Lower leg skin (tissue), 4 donors: Measurements from ENCODE around the gene FAM25A. TPM values are rescaled to one million over a fixed set of nuclear protein-coding genes. Genes with fewer than 3 reads are reported as not detected.
"Not testable (repeated sequence)": the region's sequence is repeated elsewhere in the genome, so short reads cannot be mapped to it uniquely, and the experiment has no call there.

ENCODE experiments used
- DNase-seq, 2 donors: peaks; one replicate each; pipeline ENCODE4 v3.0.0-alpha.2; 2019; ENCODE audit warnings: low spot score in 2 of 2
- H3K4me3 ChIP-seq: fragments of 200-600 bp; sonication (generic); 2 replicates; pipeline ENCODE4 v1.5.1; 2017; ENCODE audit warnings: mild to moderate bottlenecking, low read depth; ENCODE audit not compliant: poor library complexity, severe bottlenecking
- CTCF ChIP-seq, 3 donors: fragments of 450-650 bp; IDR thresholded peaks; one replicate each; pipeline ENCODE4 v1.5.1; 2016; ENCODE audit warnings: antibody characterized with exemption in 3 of 3, mild to moderate bottlenecking in 3 of 3, moderate library complexity in 2 of 3
- POLR2A ChIP-seq, 2 donors: fragments of 450-650 bp; IDR thresholded peaks; one replicate each; pipeline ENCODE4 v1.6.1; 2016 to 2017; ENCODE audit warnings: antibody characterized with exemption in 2 of 2, mild to moderate bottlenecking in 1 of 2, moderate library complexity in 1 of 2
- WGBS, 2 donors: methylation state at CpG; one replicate each; pipeline ENCODE4 v1.1.5; 2018; 5-methylcytosine and 5-hydroxymethylcytosine counted together
- intact Hi-C: fragments of 100-400 bp; cut with DNase I; formaldehyde crosslinking; loops from one replicate; pipeline ENCODE4 v1.15.0; 2023; ENCODE audit warnings: low total_unique reads
- total RNA-seq, 4 donors: library from RNA; depleted of rRNA; stranded (reverse); fragments of >200 nt; gene quantifications; one replicate each; pipeline ENCODE4 v1.1.0, GENCODE V29; 2016

The FAM25A gene
- total RNA-seq, 4 donors from 2014 or later: 430 to 795 (median 736) TPM

GRCh38 chr10:86992929-86993328 is 27.2 kb upstream of the FAM25A start:
- intact Hi-C loops: no loop called here
- no peak for DNase-seq
- 65 to 68% methylated on average over 2 of the region's 2 CpGs for WGBS, 2 donors
- TF ChIP-seq CTCF (IDR thresholded peaks at IDR 0.05) (no peak), POLR2A (IDR thresholded peaks at IDR 0.05) (no peak)
- H3K4me3 ChIP-seq: no peak overlapping the region

DNA sequence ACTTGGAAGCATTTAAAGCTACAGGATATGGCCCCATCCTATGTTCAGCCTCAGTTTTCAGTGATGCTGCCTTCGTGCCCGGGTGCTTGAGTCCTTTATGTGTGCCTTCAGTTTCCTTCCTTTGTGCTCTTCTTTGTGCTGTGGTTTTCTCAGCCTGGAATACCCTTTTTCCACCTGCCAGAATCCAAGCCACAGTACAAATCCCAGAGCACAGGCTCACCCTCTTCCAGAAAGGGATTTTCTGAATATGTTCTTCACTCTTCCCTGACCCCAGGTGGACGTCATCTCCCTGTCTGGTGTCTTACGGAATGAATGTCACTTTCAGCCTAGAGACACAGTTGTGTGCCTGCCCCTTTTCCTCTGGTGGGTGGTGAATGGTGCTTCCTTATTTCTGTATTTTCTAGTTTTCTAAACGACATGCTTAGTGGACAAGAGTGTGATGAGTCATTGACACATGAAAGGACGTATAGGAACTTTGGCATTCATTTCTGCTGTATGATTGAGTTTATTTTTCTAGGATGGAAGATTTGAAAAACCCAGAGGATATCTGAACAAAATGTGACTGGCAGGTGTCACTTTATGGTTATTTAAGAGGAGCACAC is 20.2 kb upstream of the FAM25A start:
- WGBS, 2 donors: 71 to 74% methylated on average over 6 of the region's 6 CpGs
- H3K4me3 ChIP-seq, intact Hi-C loops, DNase-seq: not testable (repeated sequence)

GRCh38 chr10:87000491-87000890 is 19.6 kb upstream of the FAM25A start:
- intact Hi-C loops: no loop called here
- TF ChIP-seq CTCF (IDR thresholded peaks at IDR 0.05) (no peak), POLR2A (IDR thresholded peaks at IDR 0.05) (no peak)
- no peak overlapping the region for H3K4me3 ChIP-seq
- no peak for DNase-seq
- WGBS, 2 donors: 71 to 79% methylated on average over 3 of the region's 3 CpGs

DNA sequence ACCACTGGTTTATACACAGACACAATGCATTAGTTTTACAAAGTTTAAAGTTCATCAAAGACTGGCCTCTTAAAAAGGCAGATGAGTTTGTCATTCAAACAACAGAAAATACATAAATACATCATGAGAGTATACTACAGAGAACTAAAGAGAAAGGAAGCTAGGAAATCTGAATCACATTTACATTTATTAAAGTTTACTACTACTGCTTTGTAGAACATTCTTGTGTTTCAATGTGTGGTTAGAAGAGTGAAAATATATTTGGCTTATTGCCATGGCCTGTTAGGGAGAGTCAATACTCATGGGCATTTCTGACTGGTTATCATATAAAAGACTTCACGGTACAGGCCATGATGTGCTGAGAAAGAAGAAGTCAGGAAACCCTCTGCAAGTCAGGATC is 13.0 kb upstream of the FAM25A start:
- DNase-seq, intact Hi-C loops, H3K4me3 ChIP-seq: not testable (repeated sequence)
- WGBS, 2 donors: 60 to 67% methylated on average over 1 of the region's 1 CpG

- intact Hi-C loops, DNase-seq, H3K4me3 ChIP-seq: not testable (repeated sequence)
- 92 to 97% methylated on average over 5 to 6 of the region's 6 CpGs for WGBS, 2 donors
Observed at GRCh38 chr10:87007674-87008073, 12.4 kb upstream of the FAM25A start.

DNA sequence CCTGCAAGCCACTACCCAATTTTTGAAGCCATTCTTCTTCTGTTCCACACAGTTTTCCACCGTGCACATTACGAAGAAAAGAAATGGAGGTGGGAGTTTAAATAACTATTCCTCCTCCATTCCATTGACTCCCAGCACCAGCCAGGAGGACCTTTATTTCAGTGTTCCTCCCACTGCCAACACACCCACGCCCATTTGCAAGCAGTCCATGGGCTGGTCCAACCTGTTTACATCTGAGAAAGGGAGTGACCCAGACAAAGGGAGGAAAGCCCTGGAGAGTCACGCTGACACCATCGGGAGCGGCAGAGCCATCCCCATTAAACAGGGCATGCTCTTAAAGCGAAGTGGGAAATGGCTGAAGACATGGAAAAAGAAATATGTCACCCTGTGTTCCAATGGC is 11.8 kb upstream of the FAM25A start:
- H3K4me3 ChIP-seq, intact Hi-C loops, DNase-seq: not testable (repeated sequence)
- WGBS, 2 donors: 56 to 86% methylated on average over 7 of the region's 7 CpGs

- intact Hi-C loops, DNase-seq, H3K4me3 ChIP-seq: not testable (repeated sequence)
- 83 to 88% methylated on average over 8 to 16 of the region's 18 CpGs for WGBS, 2 donors
Observed at GRCh38 chr10:87009134-87009696, 10.9 kb upstream of the FAM25A start.

DNA sequence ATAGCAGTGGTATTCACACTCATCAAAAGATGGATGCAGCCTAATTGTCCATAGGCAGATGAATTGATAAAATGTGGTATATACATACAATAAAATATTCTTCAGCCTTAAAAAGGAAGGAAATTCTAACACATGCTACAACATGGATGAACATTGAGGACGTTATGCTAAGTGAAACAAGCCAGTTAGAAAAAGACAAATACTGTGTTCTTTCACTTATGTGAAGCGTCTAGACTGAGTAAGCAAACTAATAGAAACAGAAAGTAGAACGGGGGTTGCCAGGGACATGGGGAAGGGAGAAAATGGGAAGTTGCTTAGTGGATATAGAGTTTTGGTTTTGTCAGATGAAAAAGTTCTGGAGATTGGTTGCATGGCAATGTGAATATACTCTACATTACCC is 6.6 kb upstream of the FAM25A start:
- WGBS, 2 donors: 50 to 61% methylated on average over 3 of the region's 3 CpGs
- H3K4me3 ChIP-seq, intact Hi-C loops, DNase-seq: not testable (repeated sequence)

GRCh38 chr10:87014986-87015716 is 4.9 kb upstream of the FAM25A start:
- 77 to 79% methylated on average over 10 of the region's 10 CpGs for WGBS, 2 donors
- DNase-seq, intact Hi-C loops, H3K4me3 ChIP-seq: not testable (repeated sequence)

- H3K4me3 ChIP-seq, DNase-seq, intact Hi-C loops: not testable (repeated sequence)
- WGBS, 2 donors: 65 to 77% methylated on average over 6 of the region's 6 CpGs
Observed at GRCh38 chr10:87018127-87018526, 2.0 kb upstream of the FAM25A start.

GRCh38 chr10:87019066-87019465 is 1.0 kb upstream of the FAM25A start:
- DNase-seq, intact Hi-C loops, H3K4me3 ChIP-seq: not testable (repeated sequence)
- WGBS, 2 donors: 67 to 76% methylated on average over 2 to 3 of the region's 6 CpGs

DNA sequence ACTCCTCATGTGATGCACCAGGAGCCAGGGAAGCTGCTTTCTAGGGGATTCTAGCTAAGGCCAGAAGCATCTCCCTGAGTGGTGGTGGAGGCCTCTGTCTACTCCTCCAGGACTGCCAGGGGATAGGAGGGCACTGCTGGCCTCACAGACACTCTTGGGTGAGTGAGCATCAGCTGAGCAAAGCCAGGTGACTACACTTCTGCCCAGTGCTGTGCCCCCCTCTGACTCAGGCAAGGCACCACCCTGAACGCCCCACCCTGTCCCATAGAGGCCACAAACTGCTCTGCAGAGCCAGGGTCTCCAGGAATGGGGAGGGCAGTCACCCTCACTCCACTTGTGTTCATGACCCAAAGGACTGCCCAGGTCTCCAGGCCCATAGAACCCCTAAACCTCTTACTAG is 590 bp upstream of the FAM25A start:
- H3K4me3 ChIP-seq, DNase-seq, intact Hi-C loops: not testable (repeated sequence)
- 100% methylated on average over 1 of the region's 1 CpG; no CpG with 5 or more reads in 1 of the 2 donors for WGBS, 2 donors
